NCI-H2227 (cell line): Measurements from ENCODE around the gene TRIM62.

Source experiments
- DNase-seq: peaks from one replicate; lab custom pipeline; 2025; ENCODE audit not compliant: unreplicated experiment; lab: John Stamatoyannopoulos, UW

The TRIM62 gene

GRCh38 chr1:33162141-33162540 lies 19.7 kb downstream of the TRIM62 start:
- no peak for DNase-seq

GRCh38 chr1:33161061-33161681 lies 20.7 kb downstream of the TRIM62 start:
- peak; percentile 96 for DNase-seq

GRCh38 chr1:33159577-33159976 lies 22.3 kb downstream of the TRIM62 start:
- no peak for DNase-seq

GRCh38 chr1:33158366-33158765 lies 23.5 kb downstream of the TRIM62 start:
- no peak for DNase-seq

- no peak for DNase-seq
Observed at GRCh38 chr1:33157131-33157530, 24.7 kb downstream of the TRIM62 start.

- DNase-seq = no peak
Observed at GRCh38 chr1:33155877-33156538, 25.8 kb downstream of the TRIM62 start.

GRCh38 chr1:33153650-33154049 lies 28.2 kb downstream of the TRIM62 start:
- DNase-seq = no peak

- DNase-seq = no peak
Observed at GRCh38 chr1:33152685-33153432, 29.0 kb downstream of the TRIM62 start.

GRCh38 chr1:33151116-33151515 lies 30.7 kb downstream of the TRIM62 start:
- DNase-seq = no peak

- DNase-seq = no peak
Observed at GRCh38 chr1:33150522-33150921, 31.3 kb downstream of the TRIM62 start.

- DNase-seq = no peak
Observed at GRCh38 chr1:33149453-33150190, 32.2 kb downstream of the TRIM62 start.

- no peak for DNase-seq
Observed at GRCh38 chr1:33148615-33149014, 33.2 kb downstream of the TRIM62 start.

GRCh38 chr1:33147997-33148314 lies 33.9 kb downstream of the TRIM62 start:
- no peak for DNase-seq

- DNase-seq = no peak
Observed at GRCh38 chr1:33147275-33147996, 34.4 kb downstream of the TRIM62 start.

GRCh38 chr1:33146003-33146402 lies 35.8 kb downstream of the TRIM62 start:
- no peak for DNase-seq

GRCh38 chr1:33143698-33144097 lies 38.1 kb downstream of the TRIM62 start:
- DNase-seq = no peak

- DNase-seq = no peak
Observed at GRCh38 chr1:33143176-33143575, 38.7 kb downstream of the TRIM62 start.

GRCh38 chr1:33142483-33143064 lies 39.3 kb downstream of the TRIM62 start:
- no peak for DNase-seq

GRCh38 chr1:33141781-33142180 lies 40.1 kb downstream of the TRIM62 start:
- no peak for DNase-seq

- DNase-seq = no peak
Observed at GRCh38 chr1:33141216-33141615, 40.6 kb downstream of the TRIM62 start.
